BE2C (cell line): Measurements from ENCODE around the gene SKI.
A peak's percentile ranks its signal among the peaks of the same experiment; 100 is the strongest.

Experiments used
- DNase-seq: peaks from one replicate; pipeline ENCODE4 v3.0.0-alpha.2; 2020
- H3K27me3 ChIP-seq: fragments of 250-450 bp; sonication (Bioruptor Pico); 2 replicates; pipeline ENCODE4 v1.5.1; 2020; ENCODE audit warnings: mild to moderate bottlenecking
- H3K36me3 ChIP-seq: fragments of 250-450 bp; sonication (Bioruptor Pico); 2 replicates; pipeline ENCODE4 v1.5.1; 2020; ENCODE audit warnings: mild to moderate bottlenecking
- H3K4me1 ChIP-seq: fragments of 250-450 bp; sonication (Bioruptor Pico); 2 replicates; pipeline ENCODE4 v1.5.1; 2020
- H3K4me3 ChIP-seq: 2 replicates; pipeline ENCODE4 v1.5.1; 2011; ENCODE audit warnings: low read depth, low read length
- H3K9me3 ChIP-seq: fragments of 250-450 bp; sonication (Bioruptor Pico); 2 replicates; pipeline ENCODE4 v1.5.1; 2020
- CTCF ChIP-seq: IDR thresholded peaks from 2 replicates; pipeline ENCODE4 v1.5.1; 2012; ENCODE audit warnings: mild to moderate bottlenecking, low read depth, low read length

SKI gene

GRCh38 chr1:2283371-2283990 is 55.4 kb downstream of the SKI start:
- no peak for TF ChIP-seq CTCF

GRCh38 chr1:2283991-2284895 is 56.1 kb downstream of the SKI start:
- DNase-seq, result peak; percentile 1
- no peaks in the 10 kb centered on the region for H3K36me3 ChIP-seq
- H3K9me3 ChIP-seq, result no peaks in the 10 kb centered on the region
- H3K4me1 ChIP-seq, result no peaks in the 10 kb centered on the region
- no peak overlapping the region for H3K4me3 ChIP-seq
- H3K27me3 ChIP-seq, result no peaks in the 10 kb centered on the region
- TF ChIP-seq CTCF, result no peak

More at GRCh38 chr1:2283371-2283990, 55.4 kb downstream of the SKI start:
- no peaks in the 10 kb centered on the region for H3K9me3 ChIP-seq
- H3K27me3 ChIP-seq, result no peaks in the 10 kb centered on the region
- H3K4me3 ChIP-seq, result no peak overlapping the region
- DNase-seq, result peak; percentile 1
- H3K4me1 ChIP-seq, result no peaks in the 10 kb centered on the region
- no peaks in the 10 kb centered on the region for H3K36me3 ChIP-seq

- DNase-seq, result no peak
- Histone ChIP-seq H3K9me3 (no peaks in the 10 kb centered on the region), H3K4me1 (no peaks in the 10 kb centered on the region), H3K4me3 (no peak overlapping the region), H3K36me3 (no peaks in the 10 kb centered on the region), H3K27me3 (no peaks in the 10 kb centered on the region)
- TF ChIP-seq CTCF, result no peak
Observed at GRCh38 chr1:2284932-2285331, 56.8 kb downstream of the SKI start.

GRCh38 chr1:2286923-2287322 is 58.8 kb downstream of the SKI start:
- TF ChIP-seq CTCF, result no peak
- no peak overlapping the region for H3K4me3 ChIP-seq
- no peak for DNase-seq
- H3K36me3 ChIP-seq, result no peaks in the 10 kb centered on the region
- H3K27me3 ChIP-seq, result no peaks in the 10 kb centered on the region
- H3K4me1 ChIP-seq, result no peaks in the 10 kb centered on the region
- H3K9me3 ChIP-seq, result no peaks in the 10 kb centered on the region

- H3K9me3 ChIP-seq, result no peaks in the 10 kb centered on the region
- H3K4me3 ChIP-seq, result no peak overlapping the region
- no peak for TF ChIP-seq CTCF
- DNase-seq, result no peak
- no peaks in the 10 kb centered on the region for H3K4me1 ChIP-seq
- H3K36me3 ChIP-seq, result no peaks in the 10 kb centered on the region
- H3K27me3 ChIP-seq, result no peaks in the 10 kb centered on the region
Observed at GRCh38 chr1:2287649-2288048, 59.5 kb downstream of the SKI start.

GRCh38 chr1:2288311-2288710 is 60.2 kb downstream of the SKI start:
- no peak for TF ChIP-seq CTCF
- H3K36me3 ChIP-seq, result no peaks in the 10 kb centered on the region
- H3K4me1 ChIP-seq, result no peaks in the 10 kb centered on the region

More at GRCh38 chr1:2288311-2288710, 60.2 kb downstream of the SKI start:
- no peaks in the 10 kb centered on the region for H3K9me3 ChIP-seq
- no peak for DNase-seq
- H3K27me3 ChIP-seq, result no peaks in the 10 kb centered on the region
- no peak overlapping the region for H3K4me3 ChIP-seq
